GM21825 (cell line): Measurements from ENCODE around the gene GAS6.

Experiments used
- ATAC-seq: cut with Tn5 transposase; IDR thresholded peaks from one replicate; pipeline ENCODE4 v1.9.1; 2021; ENCODE audit warnings: mild to moderate bottlenecking, moderate library complexity; ENCODE audit not compliant: unreplicated experiment

The GAS6 gene

DNA sequence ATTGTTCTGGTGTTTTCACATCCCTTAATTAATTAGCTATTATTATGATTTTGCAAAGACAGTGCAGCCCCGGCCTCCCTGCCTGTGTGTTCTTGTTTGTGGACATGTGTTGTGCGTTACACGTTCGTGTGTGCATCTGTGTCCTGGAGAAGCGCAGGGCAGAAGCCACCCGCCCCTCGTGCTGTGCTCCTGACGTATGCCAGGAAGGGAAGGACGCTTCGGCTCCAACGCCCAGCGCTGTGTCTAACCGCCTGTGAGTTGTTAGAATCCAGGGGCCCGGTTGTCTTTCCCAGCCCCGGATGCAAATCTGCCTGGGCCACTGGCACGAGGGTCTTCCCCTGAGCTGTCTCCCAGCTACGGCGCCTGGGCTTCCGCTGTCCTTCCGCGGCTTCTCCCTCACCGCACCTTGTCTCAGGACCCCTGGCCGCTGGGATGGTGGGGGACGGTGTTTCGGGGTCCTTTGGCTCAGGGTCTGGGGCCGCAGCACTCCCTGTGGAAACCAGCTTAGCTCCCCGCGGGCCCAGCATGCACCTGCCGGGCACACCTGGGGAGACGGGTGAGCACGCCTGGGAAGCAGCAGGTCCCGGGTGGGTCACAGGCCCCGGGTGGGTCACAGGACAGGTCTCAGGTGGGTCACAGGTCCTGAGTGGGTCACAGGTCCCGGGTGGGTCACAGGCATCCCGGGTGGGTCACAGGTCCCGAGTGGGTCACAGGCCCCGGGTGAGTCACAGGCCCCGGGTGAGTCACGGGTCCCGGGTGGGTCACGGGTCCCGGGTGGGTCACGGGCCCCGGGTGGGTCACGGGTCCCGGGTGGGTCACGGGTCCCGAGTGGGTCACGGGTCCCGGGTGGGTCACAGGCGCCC lies 51.5 kb downstream of the GAS6 start:
- ATAC-seq, result no peak

DNA sequence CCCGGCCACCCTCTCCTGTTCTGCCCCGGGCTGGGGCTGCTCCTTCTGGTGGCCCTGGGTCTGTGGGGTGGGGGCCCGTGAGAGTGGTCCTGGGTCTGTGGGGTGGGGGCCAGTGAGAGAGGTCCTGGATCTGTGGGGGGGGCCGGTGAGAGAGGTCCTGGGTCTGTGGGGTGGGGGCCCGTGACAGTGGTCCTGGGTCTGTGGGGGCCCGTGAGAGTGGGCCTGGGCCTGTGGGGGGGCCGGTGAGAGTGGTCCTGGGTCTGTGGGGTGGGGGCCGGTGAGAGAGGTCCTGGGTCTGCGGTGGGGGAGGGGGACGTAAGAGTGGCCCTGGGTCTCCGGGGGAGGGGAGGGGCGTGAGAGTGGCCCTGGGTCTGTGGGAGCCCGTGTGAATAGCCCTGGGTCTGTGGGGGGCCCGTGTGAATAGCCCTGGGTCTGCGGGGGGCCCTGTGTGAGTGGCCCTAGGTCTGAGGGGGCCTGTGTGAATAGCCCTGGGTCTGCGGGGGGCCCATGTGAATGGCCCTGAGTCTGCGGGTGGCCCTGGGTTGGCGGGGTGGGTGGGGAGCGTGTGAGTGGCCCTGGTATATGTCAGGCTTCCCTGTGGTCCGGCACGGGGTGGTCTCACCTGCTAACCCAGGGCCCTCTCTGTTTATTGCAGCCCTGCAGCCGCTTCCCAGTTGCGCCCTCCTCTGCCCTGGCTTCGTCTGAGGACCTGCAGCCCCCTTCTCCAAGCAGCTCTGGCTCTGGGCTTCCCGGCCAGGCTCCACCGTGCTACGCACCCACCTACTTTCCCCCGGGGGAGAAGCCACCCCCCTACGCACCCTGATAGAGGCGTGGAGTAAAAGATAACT lies 52.6 kb downstream of the GAS6 start:
- ATAC-seq, result no peak

DNA sequence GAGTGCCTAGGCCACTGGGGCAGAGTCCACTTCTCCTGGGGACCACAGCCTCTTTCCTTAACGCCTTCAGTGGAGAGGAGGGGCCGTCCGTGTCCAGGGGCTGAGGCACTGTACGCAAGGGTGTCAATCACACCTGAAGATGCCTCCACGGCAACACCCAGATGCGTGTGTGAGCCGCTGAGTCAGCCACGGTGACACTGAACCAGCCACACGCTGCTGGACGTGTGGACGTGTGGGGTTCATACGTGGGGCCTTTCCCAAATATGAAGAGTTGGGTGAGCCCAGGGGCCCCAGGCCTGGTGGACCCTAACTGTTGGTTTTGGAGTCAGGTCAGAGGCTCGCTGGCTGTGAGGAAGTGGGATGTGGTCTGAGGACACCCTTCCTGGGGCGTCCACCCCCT lies 53.2 kb downstream of the GAS6 start:
- no peak for ATAC-seq

DNA sequence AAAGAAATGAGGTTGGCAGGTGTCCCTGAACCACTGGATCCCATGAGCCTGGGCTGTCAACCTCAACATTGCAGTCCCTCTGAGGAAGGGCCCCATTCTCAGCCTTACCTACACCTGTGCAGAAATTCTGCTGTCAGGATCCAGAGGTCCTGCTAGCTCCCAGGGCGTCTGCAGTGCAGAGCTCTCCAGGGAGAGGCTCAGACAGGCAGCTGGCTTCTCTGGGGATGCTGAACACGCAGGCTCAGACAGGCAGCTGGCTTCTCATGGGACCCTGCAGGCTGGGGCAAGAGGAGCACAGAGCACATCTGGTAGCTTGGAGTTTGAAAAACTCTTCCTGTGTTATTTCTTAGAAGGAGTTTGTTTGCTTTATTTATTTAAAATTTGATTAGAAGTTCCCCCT lies 53.9 kb downstream of the GAS6 start:
- ATAC-seq, result no peak

DNA sequence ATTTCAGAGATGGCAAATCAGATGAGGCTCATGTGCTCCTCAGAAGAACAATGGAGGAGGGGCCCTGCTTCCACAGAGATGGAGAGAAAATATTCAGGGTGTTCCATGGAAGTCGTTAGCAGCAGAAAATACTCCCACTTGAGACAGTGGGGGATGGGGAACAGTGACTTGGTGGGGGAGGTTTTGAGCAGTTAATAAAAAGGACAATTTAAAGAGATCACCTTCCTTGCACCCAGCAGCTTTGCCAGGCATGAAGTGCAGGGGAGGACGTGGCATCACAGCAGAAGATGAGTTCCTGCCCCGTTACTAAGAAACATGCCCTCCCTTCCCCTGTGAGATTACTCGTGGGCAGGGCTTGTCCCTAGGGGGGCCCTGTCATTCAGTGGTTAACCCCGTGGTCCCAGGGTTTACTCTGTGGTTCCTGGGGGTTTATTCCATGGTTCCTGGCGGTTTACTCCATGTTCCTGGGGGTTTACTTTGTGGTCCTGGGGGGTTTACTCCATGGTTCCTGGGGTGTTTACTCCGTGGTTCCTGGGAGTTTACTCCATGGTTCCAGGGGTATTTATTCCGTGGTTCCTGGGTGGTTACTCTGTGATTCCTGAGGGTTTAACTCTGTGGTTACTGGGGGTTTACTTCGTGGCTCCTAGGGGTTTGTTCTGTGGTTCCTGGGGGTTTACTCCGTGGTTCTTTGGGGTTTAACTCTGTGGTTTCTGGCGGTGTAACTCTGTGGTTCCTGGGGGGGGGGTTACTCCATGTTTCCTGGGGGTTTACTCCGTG lies 55.6 kb downstream of the GAS6 start:
- no peak for ATAC-seq

DNA sequence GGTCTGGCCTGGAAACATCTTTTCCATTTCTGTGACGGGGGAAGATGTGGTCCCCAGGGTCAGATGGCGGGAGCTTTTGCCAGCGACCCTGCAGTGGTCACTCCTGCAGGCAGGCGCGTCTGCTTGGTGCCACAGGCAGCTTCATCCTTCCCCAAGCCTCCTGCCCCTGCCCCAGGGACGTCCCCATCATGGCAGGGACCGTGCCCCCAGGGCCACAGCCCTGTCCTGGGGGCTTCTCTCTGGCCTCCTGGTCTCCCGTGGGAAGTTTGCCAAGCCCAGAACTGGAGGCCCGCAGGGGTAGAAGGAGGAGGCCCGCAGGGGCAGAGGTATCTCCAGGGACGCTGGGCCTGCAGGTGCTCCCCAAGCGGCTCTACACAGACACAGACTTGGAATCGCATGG lies 57.4 kb downstream of the GAS6 start:
- ATAC-seq, result no peak

DNA sequence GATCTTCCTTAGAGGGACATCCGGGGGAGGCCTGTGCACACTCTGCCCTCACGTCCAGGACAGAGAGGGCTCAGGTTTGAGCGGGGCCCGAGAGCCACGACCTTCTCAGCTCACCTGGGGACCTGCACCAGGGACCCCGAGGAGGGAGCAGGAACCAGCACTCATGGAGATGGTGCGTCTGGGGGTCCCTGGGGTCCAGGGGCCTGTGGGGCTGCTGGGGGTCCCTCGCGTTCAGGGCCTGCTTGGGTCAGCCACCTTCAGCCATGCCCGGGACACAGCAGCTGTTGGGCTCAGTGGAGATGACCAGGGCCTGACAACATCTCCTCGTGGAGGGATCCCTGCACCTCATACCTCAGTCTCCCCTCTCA lies 57.8 kb downstream of the GAS6 start:
- no peak for ATAC-seq

DNA sequence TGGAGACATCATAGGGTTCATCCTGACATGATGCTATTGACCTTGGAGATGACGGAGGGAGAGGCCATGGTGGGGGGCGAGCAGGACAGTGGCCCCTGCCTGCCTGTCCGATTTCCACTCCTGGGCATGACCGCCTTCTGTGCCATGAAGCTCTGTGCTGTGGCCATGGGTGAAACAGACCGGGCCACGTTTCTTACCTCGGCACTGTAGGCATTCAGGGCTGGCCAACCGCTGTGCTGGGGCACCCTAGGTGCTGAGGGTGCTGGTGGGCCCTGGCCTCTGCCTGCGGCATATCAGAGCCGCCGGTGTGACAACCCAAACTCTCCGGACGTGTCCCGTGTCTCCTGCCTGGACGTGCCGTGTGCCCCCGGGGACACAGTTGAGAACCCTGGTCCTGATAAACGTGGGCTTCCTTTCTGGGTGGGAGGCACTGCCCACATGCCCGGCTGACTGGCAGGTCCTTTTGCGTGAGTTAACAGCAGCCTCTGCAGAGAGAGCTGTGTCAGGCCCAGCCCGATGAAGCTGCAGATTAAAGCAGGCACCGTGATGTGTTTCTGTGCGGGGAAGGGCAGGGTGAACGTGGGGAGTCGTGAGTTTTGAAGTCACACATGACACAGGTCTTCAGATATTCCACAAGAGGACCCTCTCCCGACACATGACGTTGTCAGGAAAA lies 58.3 kb downstream of the GAS6 start:
- no peak for ATAC-seq

DNA sequence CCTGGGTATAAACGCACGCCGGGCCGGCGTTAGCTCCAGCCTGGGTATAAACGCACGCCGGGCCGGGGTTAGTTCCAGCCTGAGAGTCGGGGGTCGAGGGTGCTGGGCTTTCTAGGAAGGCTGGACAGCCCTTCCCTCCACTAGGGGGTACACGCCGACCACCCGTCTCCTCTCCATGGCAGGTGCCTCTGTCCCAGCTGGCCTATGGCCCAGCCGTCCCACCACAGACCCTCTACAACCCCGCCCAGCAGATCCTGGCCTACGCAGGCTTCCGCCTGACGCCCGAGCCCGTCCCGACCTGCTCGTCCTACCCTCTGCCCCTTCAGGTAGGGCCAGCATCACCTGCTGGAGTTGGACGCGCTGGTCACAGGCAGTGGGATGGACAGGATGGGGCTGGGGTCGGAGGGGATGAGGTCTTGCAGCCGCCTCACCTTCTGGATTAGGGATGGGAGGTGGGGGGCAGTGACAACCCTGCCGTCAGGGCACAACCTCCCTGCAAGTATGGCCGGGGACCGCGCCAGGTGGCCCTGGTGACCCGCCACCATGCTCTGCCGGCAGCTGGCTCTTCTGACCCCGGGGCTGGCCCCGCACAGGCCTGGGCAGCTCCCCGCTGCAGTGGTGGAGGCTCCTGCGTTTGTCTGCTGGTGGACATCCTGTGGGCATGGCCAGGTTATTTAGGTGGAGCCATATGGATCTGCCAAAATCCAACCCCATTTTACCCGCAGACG lies 59.0 kb downstream of the GAS6 start:
- no peak for ATAC-seq

DNA sequence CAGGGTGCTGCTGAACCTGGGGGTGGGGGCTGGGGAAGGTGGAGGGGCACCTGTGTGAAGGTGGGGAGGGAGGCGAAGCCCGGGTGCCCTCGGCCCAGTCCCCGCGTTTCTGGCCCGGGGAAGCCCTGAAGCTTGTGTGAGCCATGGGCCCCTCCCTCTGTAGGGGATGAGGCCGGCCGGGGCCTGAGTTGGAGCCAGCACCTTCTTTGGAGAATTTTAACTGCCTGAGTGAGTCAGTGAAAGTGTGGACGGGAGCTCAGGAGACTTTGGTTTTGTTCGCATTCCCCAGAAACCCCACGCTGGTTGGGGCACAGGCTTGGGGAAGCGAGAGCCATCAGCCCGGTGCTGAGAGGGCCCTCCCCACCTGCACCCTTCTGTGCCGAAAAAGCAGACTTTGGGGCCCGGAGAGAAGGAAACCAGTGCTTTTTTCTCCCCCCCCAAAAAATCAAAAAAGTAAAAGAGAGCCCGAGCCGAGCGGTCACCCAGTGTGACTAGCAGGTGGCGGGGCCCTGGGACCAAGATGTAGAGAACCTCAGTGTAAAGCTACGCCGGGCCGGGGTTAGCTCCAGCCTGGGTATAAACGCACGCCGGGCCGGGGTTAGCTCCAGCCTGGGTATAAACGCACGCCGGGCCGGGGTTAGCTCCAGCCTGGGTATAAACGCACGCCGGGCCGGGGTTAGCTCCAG lies 59.7 kb downstream of the GAS6 start:
- ATAC-seq, result no peak

DNA sequence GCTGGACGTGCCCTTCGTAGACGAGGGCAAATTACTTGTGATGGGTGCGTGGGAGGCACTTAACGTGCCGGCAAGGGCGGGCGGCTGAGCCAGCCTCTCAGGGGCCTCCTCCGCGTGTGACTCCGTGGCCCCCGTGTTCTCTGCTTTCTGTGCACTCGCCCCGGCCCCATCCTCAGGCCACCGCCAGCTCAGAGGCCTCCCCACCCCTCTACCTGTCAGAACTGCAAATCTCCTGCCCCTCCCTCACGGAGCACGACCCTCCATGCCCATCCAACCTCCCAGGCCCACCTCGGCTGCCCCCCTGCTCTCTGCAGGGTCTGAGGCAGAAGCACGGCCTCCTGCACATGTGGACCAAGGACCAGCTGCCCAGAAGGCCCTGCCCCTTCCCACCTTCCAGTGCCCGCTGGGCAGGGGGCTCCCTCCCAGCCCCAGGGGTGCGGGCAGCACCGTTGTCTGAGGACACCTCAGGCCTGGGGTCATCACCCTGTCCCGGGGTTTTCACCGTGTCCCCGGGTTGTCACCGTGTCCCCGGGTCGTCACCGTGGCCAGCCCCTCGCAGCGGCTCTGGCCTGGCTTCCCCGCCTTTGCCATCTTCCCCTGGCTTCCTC lies 60.4 kb downstream of the GAS6 start:
- no peak for ATAC-seq

DNA sequence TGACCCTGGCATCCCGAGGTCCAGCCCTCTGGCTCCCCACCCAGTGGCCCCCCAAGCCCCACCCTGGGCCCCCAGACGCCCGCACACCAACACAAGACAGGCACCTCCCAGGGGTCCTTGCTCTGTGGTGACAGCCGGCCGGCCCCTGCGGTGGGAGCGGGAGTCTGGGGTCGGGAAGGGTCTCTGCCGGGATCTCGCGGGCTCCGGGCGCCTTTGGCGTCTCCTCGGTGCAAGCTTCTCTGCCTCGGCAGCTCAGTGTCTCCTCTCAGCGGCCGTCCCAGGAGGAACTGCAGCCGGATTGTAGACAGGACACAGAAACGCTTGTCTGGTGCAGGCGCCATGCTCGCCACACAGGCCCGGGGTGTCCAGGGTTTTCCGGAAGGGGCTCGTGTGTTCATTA lies 61.1 kb downstream of the GAS6 start:
- no peak for ATAC-seq

DNA sequence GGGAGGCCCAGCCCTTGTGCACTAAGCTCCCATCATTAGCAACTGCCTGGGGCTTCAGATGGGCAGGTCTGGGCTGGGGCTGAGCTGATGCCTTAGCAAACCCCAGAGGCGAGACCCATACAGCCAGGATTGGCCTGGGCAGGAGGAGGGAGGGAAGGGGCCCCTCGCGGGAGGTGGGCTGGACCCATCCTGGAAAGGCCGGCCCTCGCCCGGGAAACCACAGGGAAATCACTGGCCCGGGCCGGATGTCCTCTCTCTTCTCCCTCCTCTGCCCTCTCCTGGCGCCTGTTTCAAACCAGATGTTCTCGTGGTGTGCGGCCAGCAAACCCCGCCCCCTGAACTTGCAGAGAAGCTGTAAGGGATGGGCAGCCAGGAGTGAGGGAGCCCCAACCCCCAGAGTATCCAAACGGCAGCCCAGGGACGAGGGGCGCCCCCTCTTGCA lies 61.8 kb downstream of the GAS6 start:
- no peak for ATAC-seq

DNA sequence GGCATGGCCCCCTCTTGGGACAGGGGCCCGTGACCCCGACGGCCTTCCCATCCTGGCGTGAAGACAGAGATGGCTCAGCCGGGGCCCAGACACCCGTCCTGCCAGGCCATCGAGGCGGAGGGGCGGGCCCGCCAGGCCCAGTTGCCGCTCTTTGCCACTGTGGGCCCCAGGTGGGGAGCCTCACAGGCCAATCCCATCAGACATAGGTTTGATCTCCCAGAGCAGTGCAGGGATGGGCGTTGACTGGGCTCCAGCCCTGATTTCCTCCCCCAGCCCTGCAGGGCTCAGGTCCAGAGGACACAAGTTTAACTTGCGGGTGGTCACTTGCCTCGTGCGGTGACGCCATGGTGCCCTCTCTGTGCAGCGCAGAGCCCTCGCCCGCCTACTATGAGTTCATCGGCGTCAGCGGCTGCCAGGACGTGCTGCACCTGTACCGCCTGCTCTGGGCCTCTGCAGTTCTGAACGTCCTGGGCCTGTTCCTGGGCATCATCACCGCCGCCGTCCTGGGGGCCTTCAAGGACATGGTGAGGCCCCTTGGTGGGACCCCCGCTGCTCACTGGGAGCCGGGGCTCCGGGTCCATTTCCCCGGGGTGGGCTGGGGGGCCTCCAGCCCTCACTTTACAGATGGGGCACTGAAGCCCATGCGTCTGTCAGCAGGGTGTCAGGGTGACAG lies 62.5 kb downstream of the GAS6 start:
- ATAC-seq, result no peak

DNA sequence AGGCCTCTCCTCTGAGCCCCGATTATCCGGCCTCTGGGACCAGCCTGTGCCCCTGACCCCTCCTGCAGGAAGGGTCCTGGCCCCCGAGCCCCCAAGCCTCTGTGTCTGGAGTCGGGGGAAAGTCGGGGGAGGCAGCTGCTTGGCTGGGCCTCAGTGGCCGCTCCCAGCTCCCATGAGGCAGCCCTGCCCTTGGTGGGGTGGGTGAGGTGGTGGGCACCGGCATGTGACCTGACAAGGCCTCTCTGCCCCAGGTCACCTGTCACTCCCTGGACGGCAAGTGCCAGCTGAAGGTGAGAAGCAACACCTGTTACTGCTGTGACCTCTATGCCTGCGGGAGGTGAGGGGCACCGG lies 63.3 kb downstream of the GAS6 start:
- no peak for ATAC-seq

DNA sequence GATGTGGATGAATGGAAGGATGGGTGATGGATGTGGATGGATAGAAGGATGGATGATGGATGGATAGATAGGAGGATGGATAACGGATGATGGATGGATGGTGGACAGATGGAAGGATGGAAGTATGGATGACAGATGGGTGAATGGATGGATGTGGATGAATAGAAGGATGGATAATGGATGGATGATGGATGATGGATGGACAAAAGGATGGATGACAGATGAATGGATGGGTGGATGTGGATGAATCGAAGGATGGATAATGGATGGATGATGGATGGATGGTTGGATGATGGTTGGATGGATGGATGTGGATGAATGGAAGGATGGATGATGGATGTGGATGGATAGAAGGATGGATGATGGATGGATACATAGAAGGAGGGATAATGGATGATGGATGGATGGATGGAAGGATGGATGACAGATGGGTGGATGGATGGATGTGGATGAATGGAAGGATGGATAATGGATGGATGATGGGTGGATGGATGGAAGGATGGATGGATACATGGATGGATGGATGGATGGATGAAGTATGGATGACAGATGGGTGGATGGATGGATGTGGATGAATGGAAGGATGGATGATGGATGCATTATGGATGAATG lies 65.6 kb downstream of the GAS6 start:
- no peak for ATAC-seq

DNA sequence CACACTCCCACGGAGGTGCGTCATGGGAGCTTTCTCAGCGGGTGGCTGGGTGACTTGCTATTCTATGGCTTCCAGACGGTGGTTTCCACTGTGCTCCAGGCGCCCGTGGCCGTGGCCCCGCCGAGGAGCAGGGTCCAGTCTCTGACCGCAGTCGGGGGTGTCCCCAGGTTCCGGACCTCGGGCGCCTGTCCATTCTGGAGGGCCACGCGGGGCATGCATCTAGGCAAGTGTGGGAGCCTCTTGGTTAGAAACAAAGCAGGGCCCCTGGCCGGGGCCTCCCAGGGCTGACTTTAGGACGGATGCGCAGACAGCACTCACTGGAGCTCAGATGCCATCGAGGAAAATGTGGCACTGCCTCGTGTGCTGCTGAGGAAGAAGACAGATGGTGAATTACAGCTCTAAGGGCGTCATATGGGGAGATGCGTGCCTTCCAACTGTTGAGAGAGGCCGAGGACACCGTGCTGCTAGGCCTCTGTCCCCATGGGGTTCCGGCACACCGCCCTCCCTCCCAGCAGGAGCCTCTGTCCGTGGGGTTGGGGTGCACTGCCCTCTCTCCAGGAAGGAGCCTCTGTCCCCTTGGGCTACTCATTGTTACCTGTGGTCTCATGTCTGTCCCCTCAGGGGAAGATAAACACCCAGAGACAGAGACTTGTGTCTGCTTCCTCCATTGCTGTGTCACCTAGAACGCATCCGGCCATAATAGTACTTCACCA lies 66.8 kb downstream of the GAS6 start:
- ATAC-seq, result no peak
